Measurements from ENCODE around the gene ZFAND3. TPM values are rescaled to one million over a fixed set of nuclear protein-coding genes. Genes with fewer than 3 reads are reported as not detected.

Gene ZFAND3
- total RNA-seq, 2 experiments from 2014 or later: 34.4 to 37.0 TPM

DNA sequence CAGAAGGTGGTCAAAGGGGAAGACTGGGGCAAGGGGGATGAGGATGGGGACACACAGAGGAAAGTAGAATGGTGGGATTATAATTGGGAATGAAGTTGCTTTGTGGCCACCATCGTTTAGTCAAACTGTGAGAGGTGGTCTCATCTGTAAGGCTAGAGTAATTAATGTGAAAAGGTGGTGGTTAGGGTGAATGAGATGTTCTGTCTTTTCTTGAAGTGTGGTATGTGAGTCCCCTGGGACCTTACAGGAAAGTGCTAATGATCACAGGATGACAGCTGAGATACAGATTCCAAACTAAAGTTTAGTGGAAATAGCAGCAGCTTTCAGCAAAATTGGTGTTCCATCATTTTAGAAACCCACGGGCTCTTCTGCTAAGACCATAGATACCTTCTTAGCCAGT, 10.7 kb downstream of the ZFAND3 start:
- no peak overlapping the region for H3K4me3 ChIP-seq (ENCODE audit: low read length)
- Mint-ChIP-seq H3K4me1 (ENCODE audit: low read depth) (peaks cover 65% of the 10 kb centered on the region), H3K9me3 (peaks cover 4% of the 10 kb centered on the region), H3K4me3 (no peak overlapping the region), H3K36me3 (ENCODE audit: low read depth) (peaks cover 39% of the 10 kb centered on the region), H3K27ac (no peak overlapping the region), H3K27me3 (no peaks in the 10 kb centered on the region)
- no peak for TF ChIP-seq CTCF (IDR thresholded peaks at IDR 0.05)
- H3K4me1 ChIP-seq (ENCODE audit: insufficient read depth, low read length): peaks cover 15% of the 10 kb centered on the region
- POLR2A ChIA-PET: interaction anchor here (1.8 kb wide), 1 partner anchor 10 kb away, joined by 9 read pairs; the partner anchor contains the start of gene ZFAND3
- H3K27ac ChIP-seq (ENCODE audit: low read depth in 1 of 2, low read length in 2 of 2): no peak overlapping the region
- ATAC-seq (ENCODE audit: poor library complexity) (no peak), DNase-seq (no peak)
- CTCF ChIA-PET: no interaction called here
- intact Hi-C loops (cut with DNase I, micrococcal nuclease): no loop called here
- H3K9me3 ChIP-seq (ENCODE audit: control insufficient read depth in 1 of 2, insufficient read depth in 1 of 2, low read length in 2 of 2): peaks cover 3 to 5% of the 10 kb centered on the region in 2 experiments
- H3K27me3 ChIP-seq (ENCODE audit: control insufficient read depth in 1 of 2, insufficient read depth in 2 of 2, low read length in 2 of 2): no peaks in the 10 kb centered on the region
- H3K36me3 ChIP-seq (ENCODE audit: insufficient read depth, low read length): peaks cover 3% of the 10 kb centered on the region

GRCh38 chr6:37831457-37831856, 11.9 kb downstream of the ZFAND3 start:
- H3K27ac ChIP-seq (ENCODE audit: low read depth in 1 of 2, low read length in 2 of 2): no peak overlapping the region
- H3K9me3 ChIP-seq (ENCODE audit: control insufficient read depth in 1 of 2, insufficient read depth in 1 of 2, low read length in 2 of 2): peaks cover 3 to 5% of the 10 kb centered on the region in 2 experiments
- no peaks in the 10 kb centered on the region for H3K27me3 Mint-ChIP-seq
- no peak for TF ChIP-seq CTCF (IDR thresholded peaks at IDR 0.05)
- ATAC-seq (ENCODE audit: poor library complexity) (no peak), DNase-seq (no peak)
- H3K9me3 Mint-ChIP-seq: peaks cover 4% of the 10 kb centered on the region
- peaks cover 63% of the 10 kb centered on the region for H3K4me1 Mint-ChIP-seq (ENCODE audit: low read depth)
- H3K4me3 Mint-ChIP-seq: no peak overlapping the region
- H3K36me3 Mint-ChIP-seq (ENCODE audit: low read depth): peaks cover 47% of the 10 kb centered on the region
- ChIA-PET POLR2A (interaction anchor here (1.8 kb wide), 1 partner anchor 12 kb away, joined by 9 read pairs; the partner anchor contains the start of gene ZFAND3), CTCF (interaction anchor here (0.6 kb wide), 1 partner anchor 18 kb away, joined by 4 read pairs; no protein-coding TSS in a partner anchor)
- H3K27ac Mint-ChIP-seq: no peak overlapping the region
- H3K36me3 ChIP-seq (ENCODE audit: insufficient read depth, low read length): peaks cover 3% of the 10 kb centered on the region
- H3K27me3 ChIP-seq (ENCODE audit: control insufficient read depth in 1 of 2, insufficient read depth in 2 of 2, low read length in 2 of 2): no peaks in the 10 kb centered on the region
- H3K4me1 ChIP-seq (ENCODE audit: insufficient read depth, low read length): peaks cover 9% of the 10 kb centered on the region
- intact Hi-C loops (cut with DNase I, micrococcal nuclease): no loop called here
- H3K4me3 ChIP-seq (ENCODE audit: low read length): no peak overlapping the region

DNA sequence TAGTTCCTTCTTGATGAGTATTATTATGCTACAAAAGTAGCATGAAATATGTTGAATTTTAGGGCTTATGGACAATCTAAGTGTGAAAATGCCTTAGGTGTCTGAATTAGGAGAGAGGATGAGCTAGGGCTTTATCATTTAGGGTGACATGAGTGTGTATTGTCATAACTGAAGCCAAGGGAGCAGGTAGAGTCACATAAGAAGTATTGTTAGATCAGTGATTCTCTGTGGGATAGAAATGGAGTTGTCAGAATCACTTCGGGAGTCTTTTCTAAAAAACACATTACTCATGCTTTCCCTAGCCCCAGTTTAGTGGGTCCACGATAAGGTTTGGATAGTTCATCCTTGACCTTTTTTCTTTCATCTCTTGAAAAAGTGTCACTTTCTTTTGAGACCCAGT, 16.4 kb downstream of the ZFAND3 start:
- ChIA-PET POLR2A (no interaction called here), CTCF (interaction anchor here (1.2 kb wide), 1 partner anchor 11 kb away, joined by 3 read pairs; no protein-coding TSS in a partner anchor)
- TF ChIP-seq CTCF (IDR thresholded peaks at IDR 0.05): no peak
- intact Hi-C loops (cut with DNase I, micrococcal nuclease): no loop called here
- Mint-ChIP-seq H3K27ac (no peak overlapping the region), H3K36me3 (ENCODE audit: low read depth) (peaks cover 62% of the 10 kb centered on the region), H3K27me3 (no peaks in the 10 kb centered on the region), H3K4me3 (no peak overlapping the region), H3K9me3 (peaks cover 4% of the 10 kb centered on the region), H3K4me1 (ENCODE audit: low read depth) (peaks cover 55% of the 10 kb centered on the region)
- Histone ChIP-seq H3K27ac (ENCODE audit: low read depth in 1 of 2, low read length in 2 of 2) (no peak overlapping the region), H3K9me3 (ENCODE audit: control insufficient read depth in 1 of 2, insufficient read depth in 1 of 2, low read length in 2 of 2) (peaks cover 3 to 5% of the 10 kb centered on the region in 2 experiments), H3K27me3 (ENCODE audit: control insufficient read depth in 1 of 2, insufficient read depth in 2 of 2, low read length in 2 of 2) (no peaks in the 10 kb centered on the region), H3K4me3 (ENCODE audit: low read length) (no peak overlapping the region), H3K4me1 (ENCODE audit: insufficient read depth, low read length) (peaks cover 8% of the 10 kb centered on the region), H3K36me3 (ENCODE audit: insufficient read depth, low read length) (peaks cover 9% of the 10 kb centered on the region)
- DNase-seq (no peak), ATAC-seq (ENCODE audit: poor library complexity) (no peak)
